ENCODE results near the gene PUS10.
"Not testable (repeated sequence)": the region's sequence is repeated elsewhere in the genome, so short reads cannot be mapped to it uniquely, and the experiment has no call there.

DNA sequence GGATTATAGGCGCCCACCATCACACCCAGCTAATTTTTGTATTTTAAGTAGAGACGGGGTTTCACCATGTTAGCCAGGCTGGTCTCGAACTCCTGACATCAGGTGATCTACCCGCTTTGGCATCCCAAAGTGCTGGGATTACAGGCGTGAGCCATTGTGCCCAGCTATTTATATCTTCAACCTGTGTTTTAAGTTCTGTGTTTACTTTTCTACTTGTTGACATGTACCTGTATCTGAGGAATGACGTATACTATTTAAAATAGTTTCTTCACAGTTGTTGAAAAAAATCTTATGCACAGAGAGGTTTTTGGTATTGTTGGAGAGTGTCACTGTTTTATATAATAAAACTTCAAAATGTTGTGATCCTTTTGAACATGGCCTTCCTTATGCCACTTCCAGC is 116.8 kb downstream of the PUS10 start:
- TF ChIP-seq, protein P1, sequence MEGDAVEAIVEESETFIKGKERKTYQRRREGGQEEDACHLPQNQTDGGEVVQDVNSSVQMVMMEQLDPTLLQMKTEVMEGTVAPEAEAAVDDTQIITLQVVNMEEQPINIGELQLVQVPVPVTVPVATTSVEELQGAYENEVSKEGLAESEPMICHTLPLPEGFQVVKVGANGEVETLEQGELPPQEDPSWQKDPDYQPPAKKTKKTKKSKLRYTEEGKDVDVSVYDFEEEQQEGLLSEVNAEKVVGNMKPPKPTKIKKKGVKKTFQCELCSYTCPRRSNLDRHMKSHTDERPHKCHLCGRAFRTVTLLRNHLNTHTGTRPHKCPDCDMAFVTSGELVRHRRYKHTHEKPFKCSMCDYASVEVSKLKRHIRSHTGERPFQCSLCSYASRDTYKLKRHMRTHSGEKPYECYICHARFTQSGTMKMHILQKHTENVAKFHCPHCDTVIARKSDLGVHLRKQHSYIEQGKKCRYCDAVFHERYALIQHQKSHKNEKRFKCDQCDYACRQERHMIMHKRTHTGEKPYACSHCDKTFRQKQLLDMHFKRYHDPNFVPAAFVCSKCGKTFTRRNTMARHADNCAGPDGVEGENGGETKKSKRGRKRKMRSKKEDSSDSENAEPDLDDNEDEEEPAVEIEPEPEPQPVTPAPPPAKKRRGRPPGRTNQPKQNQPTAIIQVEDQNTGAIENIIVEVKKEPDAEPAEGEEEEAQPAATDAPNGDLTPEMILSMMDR (IDR thresholded peaks at IDR 0.05): not testable (repeated sequence)
- TF ChIP-seq POLR2A (IDR thresholded peaks at IDR 0.05): not testable (repeated sequence)

Data from right lobe of liver (tissue), 4 donors.